GM20431 (cell line): ENCODE measurements around the gene CCDC148.
"Not testable (repeated sequence)": the region's sequence is repeated elsewhere in the genome, so short reads cannot be mapped to it uniquely, and the experiment has no call there.

Experiments used
- in situ Hi-C: fragments of 300-500 bp; cut with MseI, MboI; formaldehyde crosslinking; loops from one replicate; pipeline ENCODE4 v1.15.0; 2020; ENCODE audit warnings: low sequenced_read_pairs; ENCODE audit not compliant: unreplicated experiment

Gene CCDC148

GRCh38 chr2:158380746-158381145, 75.8 kb downstream of the CCDC148 start:
- in situ Hi-C loops: no loop called here

- in situ Hi-C loops: no loop called here
These were observed 77.6 kb downstream of the CCDC148 start for GRCh38 chr2:158378926-158379325.

GRCh38 chr2:158366342-158366741, 90.2 kb downstream of the CCDC148 start:
- in situ Hi-C loops: no loop called here

- in situ Hi-C loops: no loop called here
These were observed 96.7 kb downstream of the CCDC148 start for GRCh38 chr2:158359846-158360245.

GRCh38 chr2:158357699-158358098, 98.9 kb downstream of the CCDC148 start:
- in situ Hi-C loops: no loop called here

- in situ Hi-C loops: no loop called here
These were observed 99.4 kb downstream of the CCDC148 start for GRCh38 chr2:158357122-158357521.

- in situ Hi-C loops: not testable (repeated sequence)
These were observed 105.1 kb downstream of the CCDC148 start for GRCh38 chr2:158351466-158351816.

- in situ Hi-C loops: not testable (repeated sequence)
These were observed 105.6 kb downstream of the CCDC148 start for GRCh38 chr2:158350751-158351465.

GRCh38 chr2:158346032-158346431, 110.5 kb downstream of the CCDC148 start:
- in situ Hi-C loops: no loop called here

GRCh38 chr2:158339513-158339912, 117.0 kb downstream of the CCDC148 start:
- in situ Hi-C loops: no loop called here

- in situ Hi-C loops: no loop called here
These were observed 119.5 kb downstream of the CCDC148 start for GRCh38 chr2:158337018-158337417.

- in situ Hi-C loops: not testable (repeated sequence)
These were observed 124.8 kb downstream of the CCDC148 start for GRCh38 chr2:158331799-158332198.

- in situ Hi-C loops: no loop called here
These were observed 130.7 kb downstream of the CCDC148 start for GRCh38 chr2:158325782-158326340.

- in situ Hi-C loops: no loop called here
These were observed 131.3 kb downstream of the CCDC148 start for GRCh38 chr2:158325031-158325781.

- in situ Hi-C loops: no loop called here
These were observed 133.2 kb downstream of the CCDC148 start for GRCh38 chr2:158323381-158323780.

GRCh38 chr2:158321264-158321663, 135.3 kb downstream of the CCDC148 start:
- in situ Hi-C loops: no loop called here

- in situ Hi-C loops: no loop called here
These were observed 137.3 kb downstream of the CCDC148 start for GRCh38 chr2:158319269-158319668.

- in situ Hi-C loops: no loop called here
These were observed 138.9 kb downstream of the CCDC148 start for GRCh38 chr2:158317642-158318041.

GRCh38 chr2:158315803-158316414, 140.6 kb downstream of the CCDC148 start:
- in situ Hi-C loops: no loop called here

- in situ Hi-C loops: no loop called here
These were observed 141.6 kb downstream of the CCDC148 start for GRCh38 chr2:158315000-158315399.

GRCh38 chr2:158313734-158314133, 142.8 kb downstream of the CCDC148 start:
- in situ Hi-C loops: no loop called here
